Loucy (cell line): ENCODE measurements around the gene DNAH1.

Experiments
- H2AFZ ChIP-seq: fragments of 200-600 bp; sonication (generic); 2 replicates; pipeline ENCODE4 v1.6.0; 2016; ENCODE audit warnings: antibody characterized with exemption, mild to moderate bottlenecking, low read length, moderate library complexity
- H3F3A ChIP-seq: fragments of 200-600 bp; 2 replicates; pipeline ENCODE4 v1.6.0; 2016; ENCODE audit warnings: antibody characterized with exemption, low read depth, mild to moderate bottlenecking
- H3K27me3 ChIP-seq: fragments of 200-600 bp; sonication (generic); 2 replicates; pipeline ENCODE4 v1.6.1; 2014; ENCODE audit warnings: low read length, mild to moderate bottlenecking; ENCODE audit not compliant: insufficient read depth, poor library complexity, severe bottlenecking
- H3K36me3 ChIP-seq: fragments of 200-600 bp; sonication (generic); 2 replicates; pipeline ENCODE4 v1.6.1; 2016; ENCODE audit warnings: low read length; ENCODE audit not compliant: insufficient read depth
- H3K4me1 ChIP-seq: fragments of 200-600 bp; sonication (generic); 2 replicates; pipeline ENCODE4 v1.5.1; 2014; ENCODE audit warnings: low read length, mild to moderate bottlenecking; ENCODE audit not compliant: insufficient read depth, poor library complexity, severe bottlenecking
- H3K4me2 ChIP-seq: fragments of 200-600 bp; sonication (generic); 2 replicates; pipeline ENCODE4 v1.6.0; 2014; ENCODE audit warnings: antibody characterized with exemption, low read length, low read depth, mild to moderate bottlenecking; ENCODE audit not compliant: poor library complexity, severe bottlenecking
- H3K4me3 ChIP-seq: fragments of 200-600 bp; sonication (generic); 2 replicates; pipeline ENCODE4 v1.5.1; 2014; ENCODE audit warnings: low read length, mild to moderate bottlenecking, mixed read lengths; ENCODE audit not compliant: poor library complexity, severe bottlenecking
- H3K79me2 ChIP-seq: fragments of 200-600 bp; sonication (generic); 2 replicates; pipeline ENCODE4 v1.6.1; 2014; ENCODE audit warnings: low read length; ENCODE audit not compliant: insufficient read depth
- H3K9ac ChIP-seq: fragments of 200-600 bp; sonication (generic); 2 replicates; pipeline ENCODE4 v1.6.0; 2014; ENCODE audit warnings: mild to moderate bottlenecking, low read depth, low read length, moderate library complexity; ENCODE audit not compliant: poor library complexity, severe bottlenecking
- H3K9me2 ChIP-seq: fragments of 200-600 bp; sonication (generic); replicated peaks from 2 replicates; pipeline ENCODE4 v1.6.1; 2016; ENCODE audit warnings: low read depth, low read length, mixed read lengths
- H3K9me3 ChIP-seq: fragments of 200-600 bp; sonication (generic); 2 replicates; pipeline ENCODE4 v1.6.1; 2014; ENCODE audit warnings: mild to moderate bottlenecking, antibody characterized with exemption, low read length, low read depth; ENCODE audit not compliant: insufficient read depth
- H4K20me1 ChIP-seq: fragments of 200-600 bp; sonication (generic); 2 replicates; pipeline ENCODE4 v1.6.0; 2014; ENCODE audit warnings: antibody characterized with exemption, low read length, mild to moderate bottlenecking; ENCODE audit not compliant: insufficient read depth, poor library complexity, severe bottlenecking
- EZH2phosphoT487 ChIP-seq: fragments of 200-600 bp; IDR thresholded peaks from 2 replicates; pipeline ENCODE4 v1.6.1; 2018; ENCODE audit warnings: antibody characterized with exemption, mild to moderate bottlenecking, moderate library complexity, borderline replicate concordance
- TF ChIP-seq, protein P1 (sequence below): fragments of 200-600 bp; sonication (generic); conservative IDR thresholded peaks from 2 replicates; pipeline ENCODE4 v1.5.1; 2014; ENCODE audit warnings: mild to moderate bottlenecking, antibody characterized with exemption, low read length

DNAH1 gene

DNA sequence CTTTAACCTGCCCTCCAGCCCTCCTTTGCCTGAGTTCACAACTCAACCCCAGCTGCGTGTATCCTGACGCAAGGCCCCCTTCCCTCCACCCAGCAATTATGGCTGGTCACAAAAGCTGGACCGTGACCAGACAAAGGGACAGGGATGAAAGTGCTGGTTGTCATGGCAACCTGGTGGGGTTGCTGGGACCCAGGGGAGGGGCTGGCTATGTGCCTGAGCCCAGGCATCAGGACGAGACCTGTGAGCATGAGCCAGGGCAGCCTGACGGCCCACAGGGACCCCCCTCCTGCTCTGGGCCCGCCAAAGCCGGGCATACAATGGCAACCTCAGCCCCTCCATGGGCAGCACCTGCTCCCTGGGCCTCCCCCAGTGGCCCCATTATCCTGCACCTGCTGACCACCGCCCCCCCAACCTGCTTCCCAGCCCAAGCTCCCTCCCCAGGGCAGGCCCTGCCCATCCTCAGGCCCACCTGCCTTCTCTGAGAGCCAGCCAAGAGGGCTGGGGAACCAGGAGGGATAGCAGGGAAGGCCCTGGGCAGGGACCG, 4.5 kb upstream of the DNAH1 start:
- H3K79me2 ChIP-seq, result no peaks in the 10 kb centered on the region
- no peak overlapping the region for H3K4me3 ChIP-seq
- no peaks in the 10 kb centered on the region for H4K20me1 ChIP-seq
- no peaks in the 10 kb centered on the region for H3F3A ChIP-seq
- H3K9me2 ChIP-seq, result no peaks in the 10 kb centered on the region
- no peak for TF ChIP-seq EZH2phosphoT487
- TF ChIP-seq, protein P1, sequence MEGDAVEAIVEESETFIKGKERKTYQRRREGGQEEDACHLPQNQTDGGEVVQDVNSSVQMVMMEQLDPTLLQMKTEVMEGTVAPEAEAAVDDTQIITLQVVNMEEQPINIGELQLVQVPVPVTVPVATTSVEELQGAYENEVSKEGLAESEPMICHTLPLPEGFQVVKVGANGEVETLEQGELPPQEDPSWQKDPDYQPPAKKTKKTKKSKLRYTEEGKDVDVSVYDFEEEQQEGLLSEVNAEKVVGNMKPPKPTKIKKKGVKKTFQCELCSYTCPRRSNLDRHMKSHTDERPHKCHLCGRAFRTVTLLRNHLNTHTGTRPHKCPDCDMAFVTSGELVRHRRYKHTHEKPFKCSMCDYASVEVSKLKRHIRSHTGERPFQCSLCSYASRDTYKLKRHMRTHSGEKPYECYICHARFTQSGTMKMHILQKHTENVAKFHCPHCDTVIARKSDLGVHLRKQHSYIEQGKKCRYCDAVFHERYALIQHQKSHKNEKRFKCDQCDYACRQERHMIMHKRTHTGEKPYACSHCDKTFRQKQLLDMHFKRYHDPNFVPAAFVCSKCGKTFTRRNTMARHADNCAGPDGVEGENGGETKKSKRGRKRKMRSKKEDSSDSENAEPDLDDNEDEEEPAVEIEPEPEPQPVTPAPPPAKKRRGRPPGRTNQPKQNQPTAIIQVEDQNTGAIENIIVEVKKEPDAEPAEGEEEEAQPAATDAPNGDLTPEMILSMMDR, result no peak
- H3K36me3 ChIP-seq, result no peaks in the 10 kb centered on the region
- H2AFZ ChIP-seq, result no peak overlapping the region
- H3K4me1 ChIP-seq, result no peaks in the 10 kb centered on the region
- H3K27me3 ChIP-seq, result no peaks in the 10 kb centered on the region
- no peak overlapping the region for H3K4me2 ChIP-seq
- no peaks in the 10 kb centered on the region for H3K9me3 ChIP-seq
- no peak overlapping the region for H3K9ac ChIP-seq

DNA sequence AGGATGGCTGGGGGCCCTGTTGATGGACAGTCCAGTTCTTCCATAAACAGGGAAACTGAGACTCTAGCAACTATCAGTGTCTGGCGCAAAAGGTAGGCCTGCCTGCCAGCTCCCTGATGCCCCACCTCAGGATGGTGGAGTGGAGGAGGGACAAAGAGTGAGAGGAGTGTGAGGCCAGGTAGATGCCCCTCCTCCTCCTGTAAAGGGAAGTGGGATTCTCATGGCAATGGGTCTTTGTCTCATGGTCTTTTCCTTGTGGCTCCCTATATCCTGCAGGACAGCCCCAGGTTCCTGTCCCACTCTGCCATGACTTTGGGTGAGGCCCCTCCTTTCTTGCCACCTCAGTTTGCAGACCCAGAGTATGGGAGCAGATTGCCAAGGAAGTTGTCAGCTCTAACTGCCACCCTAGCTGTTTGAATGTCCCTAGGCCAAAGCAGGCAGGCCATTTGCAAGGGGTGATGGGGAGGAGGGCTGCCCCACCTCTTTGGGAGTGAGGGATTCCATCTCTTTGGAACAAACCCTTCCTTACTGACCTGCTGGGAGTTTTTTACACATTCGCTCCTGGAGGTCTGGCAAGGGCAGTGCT, 2.8 kb upstream of the DNAH1 start:
- Histone ChIP-seq H3K79me2 (no peaks in the 10 kb centered on the region), H3K27me3 (no peaks in the 10 kb centered on the region), H2AFZ (no peak overlapping the region), H3K36me3 (no peaks in the 10 kb centered on the region), H3F3A (no peaks in the 10 kb centered on the region), H4K20me1 (no peaks in the 10 kb centered on the region), H3K4me1 (no peaks in the 10 kb centered on the region), H3K9ac (no peak overlapping the region), H3K4me3 (no peak overlapping the region), H3K9me3 (no peaks in the 10 kb centered on the region), H3K4me2 (no peak overlapping the region), H3K9me2 (no peaks in the 10 kb centered on the region)
- TF ChIP-seq, protein P1, result no peak
- no peak for TF ChIP-seq EZH2phosphoT487

DNA sequence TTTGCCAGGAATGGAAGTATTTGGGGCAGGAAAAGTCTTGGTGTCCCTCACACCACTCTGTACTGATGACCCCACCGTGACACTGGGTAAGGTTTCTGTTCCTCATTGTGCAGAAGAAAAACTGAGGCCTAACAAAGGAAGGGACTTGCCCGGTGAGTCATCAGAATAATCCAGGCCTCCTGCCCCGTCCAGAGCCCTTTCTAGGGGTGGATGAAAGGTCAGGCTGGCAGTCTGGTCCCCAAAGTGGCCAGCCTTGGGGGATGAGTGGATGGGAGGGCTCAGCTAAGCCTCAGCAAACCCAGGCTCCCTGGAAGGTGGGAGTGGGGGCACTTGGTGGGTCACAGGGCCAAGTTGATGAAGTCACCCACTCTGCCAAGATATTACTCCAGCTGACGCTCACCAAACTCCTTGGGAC, 2.3 kb upstream of the DNAH1 start:
- H4K20me1 ChIP-seq, result no peaks in the 10 kb centered on the region
- H3K9ac ChIP-seq, result no peak overlapping the region
- no peaks in the 10 kb centered on the region for H3K4me1 ChIP-seq
- H3K4me2 ChIP-seq, result no peak overlapping the region
- no peak overlapping the region for H2AFZ ChIP-seq
- no peaks in the 10 kb centered on the region for H3K9me2 ChIP-seq
- no peaks in the 10 kb centered on the region for H3K36me3 ChIP-seq
- no peaks in the 10 kb centered on the region for H3K9me3 ChIP-seq
- TF ChIP-seq, protein P1, result no peak
- no peak for TF ChIP-seq EZH2phosphoT487
- no peaks in the 10 kb centered on the region for H3F3A ChIP-seq
- H3K79me2 ChIP-seq, result no peaks in the 10 kb centered on the region
- H3K27me3 ChIP-seq, result no peaks in the 10 kb centered on the region
- H3K4me3 ChIP-seq, result no peak overlapping the region
